GM19240 (cell line): ENCODE results near the gene SH3BP5L.

Experiments
- DNase-seq: peaks from one replicate; pipeline ENCODE4 v3.0.0; 2011; ENCODE audit warnings: low spot score; ENCODE audit not compliant: insufficient read length

The SH3BP5L gene

GRCh38 chr1:248782416-248783141 lies 43.1 kb downstream of the SH3BP5L start:
- DNase-seq = no peak

GRCh38 chr1:248779350-248779749 lies 46.4 kb downstream of the SH3BP5L start:
- no peak for DNase-seq

DNA sequence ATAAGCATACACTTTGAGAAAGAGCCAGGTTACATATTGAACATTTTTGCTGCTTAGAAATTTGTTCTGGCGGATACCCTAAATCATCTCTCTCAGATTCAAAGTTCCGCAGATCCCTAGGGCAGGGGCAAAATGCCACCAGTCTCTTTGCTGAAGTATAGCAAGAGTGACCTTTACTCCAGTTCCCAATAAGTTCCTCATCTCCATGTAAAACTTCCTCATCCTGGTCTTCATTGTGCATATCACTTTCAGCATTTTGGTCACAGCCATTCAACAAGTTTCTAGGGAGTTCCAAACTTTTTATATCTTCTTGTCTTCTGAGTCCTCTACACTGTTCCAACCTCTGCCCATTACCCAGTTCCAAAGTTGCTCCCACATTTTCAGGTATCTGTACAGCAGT lies 46.8 kb downstream of the SH3BP5L start:
- DNase-seq = no peak

GRCh38 chr1:248776991-248777390 lies 48.7 kb downstream of the SH3BP5L start:
- no peak for DNase-seq

- DNase-seq = no peak
These were observed 50.3 kb downstream of the SH3BP5L start for GRCh38 chr1:248775441-248775840.
